HepG2 (cell line): ENCODE measurements around the gene NDRG2. TPM values are rescaled to one million over a fixed set of nuclear protein-coding genes. Genes with fewer than 3 reads are reported as not detected.
A peak's percentile ranks its signal among the peaks of the same experiment; 100 is the strongest.

Experiments used
- AGO1 ChIP-seq: fragments of 200-400 bp; formaldehyde crosslinking; IDR thresholded peaks from 2 replicates; pipeline ENCODE4 v1.6.1; 2017; ENCODE audit warnings: mild to moderate bottlenecking, low read depth, low read length, moderate library complexity; ENCODE audit not compliant: poor library complexity, severe bottlenecking
- BCL6 ChIP-seq: IDR thresholded peaks from 2 replicates; pipeline ENCODE4 v1.6.1; 2016; ENCODE audit warnings: missing genetic modification reagents, missing compliant biosample characterization
- ELF3 ChIP-seq: IDR thresholded peaks from 2 replicates; pipeline ENCODE4 v1.6.1; 2016; ENCODE audit warnings: missing genetic modification reagents, missing compliant biosample characterization
- EP300 ChIP-seq, 3 experiments: sonication (generic) in 1 of 3; formaldehyde crosslinking in 1 of 3; IDR thresholded peaks; 2 replicates each; pipeline versions ENCODE4 v1.5.1 to v1.6.1; 2011 to 2020; ENCODE audit warnings: low read depth in 2 of 3, low read length in 2 of 3, borderline replicate concordance in 1 of 3, improper control_type of control experiment in 1 of 3, mild to moderate bottlenecking in 1 of 3, missing genetic modification reagents in 1 of 3, moderate library complexity in 1 of 3
- HES4 ChIP-seq: sonication (generic); formaldehyde crosslinking; IDR thresholded peaks from 2 replicates; pipeline ENCODE4 v1.9.0; 2021; ENCODE audit warnings: mild to moderate bottlenecking, missing genetic modification reagents, borderline replicate concordance
- HNF4G ChIP-seq, 2 experiments: sonication (generic) in 1 of 2; formaldehyde crosslinking in 1 of 2; IDR thresholded peaks; 2 replicates each; pipeline versions ENCODE4 v1.4.0 to v1.6.1; 2011 to 2020; ENCODE audit warnings: borderline replicate concordance in 2 of 2, low read depth in 2 of 2, mild to moderate bottlenecking in 2 of 2, low read length in 1 of 2, missing genetic modification reagents in 1 of 2, moderate library complexity in 1 of 2
- KLF13 ChIP-seq: sonication (generic); formaldehyde crosslinking; IDR thresholded peaks from 2 replicates; pipeline ENCODE4 v1.4.0; 2020; ENCODE audit warnings: mild to moderate bottlenecking, missing genetic modification reagents
- LRRFIP1 ChIP-seq: sonication (generic); formaldehyde crosslinking; conservative IDR thresholded peaks from 2 replicates; pipeline ENCODE4 v1.4.0; 2020; ENCODE audit warnings: missing genetic modification reagents
- NFE2 ChIP-seq: sonication (generic); formaldehyde crosslinking; IDR thresholded peaks from 2 replicates; pipeline ENCODE4 v1.4.0; 2020; ENCODE audit warnings: missing genetic modification reagents
- NR2F2 ChIP-seq: IDR thresholded peaks from 2 replicates; pipeline ENCODE4 v1.6.1; 2012; ENCODE audit warnings: low read depth, inconsistent platforms, borderline replicate concordance
- SIN3B ChIP-seq: fragments of 150-350 bp; IDR thresholded peaks from 2 replicates; pipeline ENCODE4 v1.6.1; 2014; ENCODE audit warnings: low read length
- SOX13 ChIP-seq, 3 experiments: fragments of 450-650 bp in 1 of 3; sonication (generic) in 1 of 3; formaldehyde crosslinking in 1 of 3; IDR thresholded peaks in 2 of 3; conservative IDR thresholded peaks in 1 of 3; 2 replicates each; pipeline versions ENCODE4 v1.5.0 to v1.6.1; 2016 to 2020; ENCODE audit warnings: antibody characterized with exemption in 1 of 3, mild to moderate bottlenecking in 1 of 3, missing compliant biosample characterization in 1 of 3, missing genetic modification reagents in 1 of 3, moderate library complexity in 1 of 3
- SP5 ChIP-seq: IDR thresholded peaks from 2 replicates; pipeline ENCODE4 v1.6.1; 2016; ENCODE audit warnings: low read depth, borderline replicate concordance
- SRSF1 ChIP-seq: fragments of 200-400 bp; formaldehyde crosslinking; optimal IDR thresholded peaks from 2 replicates; pipeline ENCODE3; 2017; ENCODE audit warnings: mild to moderate bottlenecking, low read depth, low read length, moderate library complexity
- YEATS4 ChIP-seq: sonication (generic); formaldehyde crosslinking; IDR thresholded peaks from 2 replicates; pipeline ENCODE4 v1.4.0; 2020; ENCODE audit warnings: missing genetic modification reagents, borderline replicate concordance
- ZBTB3 ChIP-seq: sonication (generic); formaldehyde crosslinking; IDR thresholded peaks from 2 replicates; pipeline ENCODE4 v1.4.0; 2020; ENCODE audit warnings: low read depth, mild to moderate bottlenecking, moderate library complexity, missing genetic modification reagents, borderline replicate concordance
- ZBTB7B ChIP-seq: sonication (generic); formaldehyde crosslinking; IDR thresholded peaks from 2 replicates; pipeline ENCODE4 v1.4.0; 2020; ENCODE audit warnings: missing genetic modification reagents
- ZGPAT ChIP-seq: IDR thresholded peaks from 2 replicates; pipeline ENCODE4 v1.6.1; 2016; ENCODE audit warnings: mild to moderate bottlenecking
- ZIK1 ChIP-seq: sonication (generic); formaldehyde crosslinking; IDR thresholded peaks from 2 replicates; pipeline ENCODE4 v1.5.0; 2020; ENCODE audit warnings: mild to moderate bottlenecking, low read depth, missing genetic modification reagents, borderline replicate concordance
- ZNF331 ChIP-seq: sonication (generic); formaldehyde crosslinking; IDR thresholded peaks from 2 replicates; pipeline ENCODE4 v1.4.0; 2020; ENCODE audit warnings: missing genetic modification reagents
- ZNF704 ChIP-seq: sonication (generic); formaldehyde crosslinking; IDR thresholded peaks from 2 replicates; pipeline ENCODE4 v1.8.1; 2023; ENCODE audit warnings: mild to moderate bottlenecking, inconsistent platforms, moderate library complexity, missing genetic modification reagents, borderline replicate concordance
- ZNF737 ChIP-seq: sonication (generic); formaldehyde crosslinking; IDR thresholded peaks from 2 replicates; pipeline ENCODE4 v1.5.0; 2020; ENCODE audit warnings: missing genetic modification reagents, mild to moderate bottlenecking, borderline replicate concordance
- polyA plus RNA-seq, 8 experiments: library from polyadenylated mRNA; depleted of rRNA in 3 of 8; stranded (reverse) in 7 of 8; unstranded in 1 of 8; fragments of >200 nt; fragmentation: Illumina TruSeq in 4 of 8; extraction: Trizol in 4 of 8; gene quantifications; 2 replicates each; pipeline versions ENCODE4 v1.2.1 to v1.2.3, GENCODE V29; 2011 to 2016; ENCODE audit warnings: low read depth in 4 of 8, missing spikeins in 1 of 8, mixed read lengths in 1 of 8; ENCODE audit not compliant: insufficient read depth in 1 of 8
- total RNA-seq, 5 experiments: library from RNA; depleted of rRNA; stranded (reverse); fragments of >200 nt; fragmentation: Illumina TruSeq; extraction: Trizol; gene quantifications; 2 replicates each; pipeline ENCODE4 v1.2.3, GENCODE V29; 2016; ENCODE audit warnings: low read depth in 1 of 5

Gene NDRG2
- total and polyA plus RNA-seq, 2 of the 13 experiments (the other 11 are each of a cell fraction or from before 2014, with no cell fraction given), result 27.2 to 189 TPM

- TF ChIP-seq SOX13 (IDR thresholded peaks at IDR 0.05) (no peak; the same call in 1 of the 2 replicates), SOX13 (CRISPR knock-in tag; conservative IDR thresholded peaks at IDR 0.05 in 1 of 2, IDR thresholded peaks at IDR 0.05 in 1 of 2) (peak in 1 of 2 experiments; percentile 47; a peak in 2 of 4 replicates), KLF13 (no peak), NFE2 (CRISPR knock-in tag) (no peak), HES4 (peak; percentile 92), ZBTB7B (CRISPR knock-in tag) (no peak; the same call in 1 of the 2 replicates), ELF3 (CRISPR knock-in tag) (0 out of 2 replicates have a peak, but pooled peaks have one; percentile 9), ZIK1 (CRISPR knock-in tag) (0 out of 2 replicates have a peak, but pooled peaks have one; percentile 65), ZNF331 (CRISPR knock-in tag) (peak; percentile 64; the same call in 1 of the 2 replicates), YEATS4 (CRISPR knock-in tag) (peak; percentile 85), ZNF704 (0 out of 2 replicates have a peak, but pooled peaks have one; percentile 67), ZNF737 (CRISPR knock-in tag) (no peak), AGO1 (no peak), LRRFIP1 (no peak), BCL6 (CRISPR knock-in tag) (peak; percentile 64), ZBTB3 (CRISPR knock-in tag) (no peak), SRSF1 (no peak), NR2F2 (no peak), SP5 (CRISPR knock-in tag) (peak; percentile 96), EP300 (IDR thresholded peaks at IDR 0.05; ENCODE audit: low read depth in 2 of 2, low read length in 2 of 2) (peak; percentile 41 to 77; a peak in 3 of 4 replicates), EP300 (CRISPR knock-in tag; IDR thresholded peaks at IDR 0.05; ENCODE audit: borderline replicate concordance) (peak; percentile 52; the same call in 1 of the 2 replicates), ZGPAT (CRISPR knock-in tag) (peak; percentile 87), SIN3B (no peak), HNF4G (IDR thresholded peaks at IDR 0.05; ENCODE audit: borderline replicate concordance, low read depth, low read length) (peak; percentile 48; the same call in 1 of the 2 replicates), HNF4G (CRISPR knock-in tag; IDR thresholded peaks at IDR 0.05; ENCODE audit: borderline replicate concordance, low read depth) (peak; percentile 31; the same call in 1 of the 2 replicates)
These were observed at the start of gene NDRG2 (continued) for GRCh38 chr14:21024585-21025370.
